Cerebellar cortex (tissue), 1 donor: ENCODE results near the gene SSNA1.

Experiments
- DNase-seq: peaks from one replicate; pipeline ENCODE4 v3.0.0-alpha.2; 2015; ENCODE audit warnings: low spot score

Gene SSNA1

GRCh38 chr9:137200311-137201204 is 12.1 kb downstream of the SSNA1 start, which contains the start of gene TPRN:
Gene TPRN, minus strand, starts transcription at chr9:137200741. Its CDS starts 30 bp downstream, at chr9:137200711.
- DNase-seq = peak; percentile 99

DNA sequence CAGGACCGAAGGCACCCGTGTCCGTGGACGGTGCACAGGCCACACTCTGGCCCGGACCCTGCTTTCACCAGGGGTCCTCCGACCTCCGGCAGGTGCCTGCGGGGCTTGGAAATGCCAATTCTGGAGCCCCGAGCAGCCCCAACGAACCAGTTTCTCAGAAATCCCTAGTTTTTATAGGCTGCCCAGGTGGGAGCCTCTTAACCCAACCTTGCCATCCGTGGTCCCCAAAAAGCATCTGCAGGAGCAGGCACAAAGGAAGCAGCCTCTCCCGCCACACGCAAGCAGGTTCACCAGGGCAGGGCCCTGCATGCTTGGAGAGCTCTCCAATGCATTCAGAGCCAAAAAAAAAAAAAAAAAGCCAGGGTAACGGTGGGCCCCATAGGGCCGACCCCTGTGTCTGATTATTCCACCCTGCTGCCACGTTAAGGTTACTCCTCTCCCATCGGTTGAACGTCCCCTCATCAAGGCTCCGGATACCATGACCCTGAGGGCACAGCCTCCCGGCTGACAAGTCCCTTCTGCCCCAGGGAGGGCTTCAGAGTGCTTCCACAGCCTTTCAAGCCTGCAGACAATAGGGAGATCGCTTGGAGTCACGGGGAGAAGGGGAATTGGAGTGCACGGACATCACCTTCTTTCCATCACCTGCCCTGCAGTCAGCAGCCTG is 12.9 kb downstream of the SSNA1 start:
- DNase-seq = no peak

GRCh38 chr9:137202966-137203365 is 14.5 kb downstream of the SSNA1 start:
- DNase-seq = no peak

GRCh38 chr9:137204731-137205125 is 16.3 kb downstream of the SSNA1 start:
- DNase-seq = no peak

DNA sequence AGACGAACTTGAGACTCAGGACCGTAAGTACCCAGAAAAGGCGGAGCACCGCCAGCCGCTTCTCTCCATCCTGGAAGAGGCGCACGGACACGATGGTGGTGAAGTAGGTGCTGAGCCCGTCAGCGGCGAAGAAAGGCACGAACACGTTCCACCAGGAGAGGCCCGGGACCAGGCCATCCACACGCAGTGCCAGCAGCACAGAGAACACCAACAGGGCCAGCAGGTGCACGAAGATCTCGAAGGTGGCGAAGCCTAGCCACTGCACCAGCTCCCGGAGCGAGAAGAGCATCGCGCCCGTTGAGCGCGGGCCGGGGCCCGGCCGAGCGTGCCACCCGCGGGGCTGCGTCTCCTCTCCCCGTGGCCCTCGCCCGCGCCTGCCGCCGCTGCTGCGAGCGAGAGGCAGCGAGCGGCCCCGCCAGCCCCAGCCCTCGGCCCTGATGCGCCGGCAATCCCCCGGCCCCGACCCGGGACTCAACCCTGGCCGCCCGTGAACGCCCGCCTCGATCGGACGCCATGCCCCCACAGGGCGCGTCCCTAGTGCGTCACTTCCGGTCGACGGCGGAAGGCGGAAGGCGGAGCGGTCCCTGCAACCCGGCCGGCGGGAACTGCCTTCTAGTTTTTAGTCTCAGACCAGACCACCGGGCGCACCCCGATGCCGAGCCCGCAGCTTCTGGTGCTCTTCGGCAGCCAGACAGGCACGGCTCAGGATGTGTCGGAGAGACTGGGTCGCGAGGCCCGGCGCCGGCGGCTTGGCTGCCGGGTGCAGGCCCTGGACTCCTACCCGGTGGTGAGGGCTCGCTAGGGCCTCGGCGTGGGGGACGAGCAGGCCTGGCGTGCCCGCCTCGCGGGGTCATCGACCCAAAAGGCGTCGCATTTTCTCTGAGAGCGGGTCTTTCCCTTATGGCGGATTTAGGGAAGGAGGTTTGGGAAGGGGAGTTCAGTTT is 16.9 kb downstream of the SSNA1 start, which contains the start of the genes NDOR1 and TMEM203:
Gene NDOR1, plus strand, starts transcription at position 575 of the 944 bp plus-strand sequence. Its CDS starts 78 bp downstream, at position 653.
Gene TMEM203, minus strand, starts transcription at position 523 of the 944 bp plus-strand sequence. Its CDS starts 234 bp downstream, at position 289.
- DNase-seq = peak; percentile 88

GRCh38 chr9:137206602-137207001 is 18.1 kb downstream of the SSNA1 start:
- DNase-seq = no peak

DNA sequence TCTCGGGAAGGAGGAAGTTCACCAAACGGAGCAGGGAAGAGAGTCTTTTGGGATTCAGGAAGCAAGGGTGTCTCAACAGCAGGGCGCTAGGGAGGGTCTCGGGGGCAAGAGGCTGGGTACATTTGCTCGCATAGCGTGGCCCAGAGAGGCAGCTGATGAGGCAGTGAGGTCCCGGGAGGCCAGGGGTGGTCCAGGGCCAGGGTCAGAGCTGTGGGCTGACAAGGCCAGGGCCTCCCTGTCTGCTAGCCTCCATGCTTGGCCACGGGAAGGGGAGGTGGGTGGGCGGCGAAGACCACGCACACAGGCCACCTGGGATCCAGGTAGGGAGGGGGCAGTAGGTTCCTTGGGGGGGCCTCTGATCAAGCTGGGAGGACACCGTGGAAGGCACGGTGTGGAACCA is 23.1 kb downstream of the SSNA1 start:
- no peak for DNase-seq

DNA sequence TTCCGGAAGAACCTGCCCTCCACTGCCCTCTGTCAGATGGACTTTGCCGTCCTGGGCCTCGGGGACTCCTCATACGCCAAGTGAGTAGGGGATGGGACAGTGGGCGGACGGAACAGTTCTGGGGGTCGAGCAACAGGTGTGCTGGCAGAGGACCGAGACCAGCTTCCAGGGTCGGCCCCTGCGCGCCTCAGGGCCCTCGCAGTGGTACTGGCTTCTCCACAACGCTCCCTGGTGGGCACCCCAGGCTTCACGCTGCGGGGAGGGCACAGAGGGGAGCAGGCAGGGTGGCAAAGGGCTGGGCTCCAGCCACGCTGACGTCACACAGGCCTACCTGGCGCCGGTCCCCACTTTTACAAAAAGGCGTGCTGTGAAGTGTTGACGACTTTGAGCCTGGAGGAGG is 24.0 kb downstream of the SSNA1 start:
- no peak for DNase-seq

DNA sequence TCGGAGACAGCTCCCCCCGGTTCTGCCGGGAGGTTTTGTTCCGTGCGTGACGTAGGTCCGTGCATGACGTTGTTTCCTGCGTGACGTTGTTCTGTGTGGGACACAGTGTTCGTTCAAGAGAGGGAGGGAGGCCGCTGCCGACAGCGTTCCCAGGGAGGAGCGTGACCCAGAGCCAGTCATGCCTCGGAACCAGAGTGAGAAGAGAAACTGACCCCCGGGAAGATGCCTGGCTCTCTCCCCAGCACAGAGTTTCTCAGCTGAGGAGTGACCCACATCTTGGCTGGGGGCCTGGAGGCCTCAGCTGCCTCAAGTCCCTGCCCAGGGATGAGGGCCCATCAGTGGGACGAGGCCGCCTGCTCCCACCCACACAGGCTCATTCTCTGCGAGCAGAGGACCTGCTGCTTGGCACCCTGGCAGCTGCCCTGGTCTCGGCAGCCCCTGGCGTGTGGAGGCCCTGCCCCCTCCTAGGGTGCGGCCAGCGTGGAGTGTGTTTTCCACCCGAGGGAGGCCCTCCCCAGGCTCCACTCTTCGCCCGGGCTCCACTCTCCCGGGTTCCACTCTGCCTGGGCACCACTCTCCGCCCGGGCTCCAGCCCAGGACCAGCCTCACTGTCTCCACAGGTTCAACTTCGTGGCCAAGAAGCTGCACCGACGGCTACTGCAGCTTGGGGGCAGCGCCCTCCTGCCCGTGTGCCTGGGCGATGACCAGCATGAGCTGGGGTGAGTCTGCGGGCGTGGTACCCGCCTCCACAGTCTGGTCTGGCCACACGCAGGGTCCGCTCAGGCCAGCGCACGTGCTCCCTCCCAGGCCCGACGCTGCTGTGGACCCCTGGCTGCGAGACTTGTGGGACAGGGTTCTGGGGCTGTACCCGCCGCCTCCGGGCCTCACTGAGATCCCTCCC is 24.9 kb downstream of the SSNA1 start:
- DNase-seq = no peak

- no peak for DNase-seq
These were observed 26.1 kb downstream of the SSNA1 start for GRCh38 chr9:137214620-137215019.

GRCh38 chr9:137215196-137215986 is 26.9 kb downstream of the SSNA1 start:
- DNase-seq = no peak

DNA sequence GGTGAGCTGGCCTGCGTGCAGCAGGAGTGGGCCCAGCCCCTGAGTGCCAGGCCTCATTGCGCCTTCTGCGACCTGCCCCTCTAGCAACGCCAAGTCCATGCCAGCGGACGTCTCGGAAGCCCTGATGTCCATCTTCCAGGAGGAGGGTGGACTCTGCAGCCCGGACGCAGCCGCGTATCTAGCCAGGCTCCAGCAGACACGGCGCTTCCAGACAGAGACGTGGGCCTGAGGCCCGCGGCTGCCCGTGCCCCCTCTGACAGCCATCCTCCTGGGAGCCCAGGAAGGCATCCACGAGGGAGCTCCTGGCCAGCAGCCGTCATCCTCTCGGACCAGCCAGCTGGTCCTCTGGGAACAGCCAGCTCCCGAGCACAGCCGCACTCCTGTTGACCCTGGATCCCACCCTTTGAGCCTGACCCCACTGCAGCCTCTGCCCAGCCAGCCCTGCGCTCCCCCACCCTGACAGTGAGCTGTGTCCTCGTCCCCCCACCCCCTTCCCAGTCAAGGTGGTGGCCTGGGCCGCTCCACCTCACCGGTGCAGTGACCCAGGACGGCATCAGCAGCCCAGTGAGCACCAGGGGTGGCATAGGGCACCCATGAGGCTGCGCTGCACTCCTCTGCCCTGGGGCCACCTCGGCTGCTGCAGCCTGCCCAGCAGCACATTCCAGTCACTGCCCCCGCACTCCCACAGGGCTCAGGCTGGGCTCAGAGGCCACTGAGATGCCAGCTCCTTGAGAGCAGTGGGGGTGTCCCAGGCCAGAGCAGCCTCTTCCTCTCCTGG is 27.9 kb downstream of the SSNA1 start:
- no peak for DNase-seq

DNA sequence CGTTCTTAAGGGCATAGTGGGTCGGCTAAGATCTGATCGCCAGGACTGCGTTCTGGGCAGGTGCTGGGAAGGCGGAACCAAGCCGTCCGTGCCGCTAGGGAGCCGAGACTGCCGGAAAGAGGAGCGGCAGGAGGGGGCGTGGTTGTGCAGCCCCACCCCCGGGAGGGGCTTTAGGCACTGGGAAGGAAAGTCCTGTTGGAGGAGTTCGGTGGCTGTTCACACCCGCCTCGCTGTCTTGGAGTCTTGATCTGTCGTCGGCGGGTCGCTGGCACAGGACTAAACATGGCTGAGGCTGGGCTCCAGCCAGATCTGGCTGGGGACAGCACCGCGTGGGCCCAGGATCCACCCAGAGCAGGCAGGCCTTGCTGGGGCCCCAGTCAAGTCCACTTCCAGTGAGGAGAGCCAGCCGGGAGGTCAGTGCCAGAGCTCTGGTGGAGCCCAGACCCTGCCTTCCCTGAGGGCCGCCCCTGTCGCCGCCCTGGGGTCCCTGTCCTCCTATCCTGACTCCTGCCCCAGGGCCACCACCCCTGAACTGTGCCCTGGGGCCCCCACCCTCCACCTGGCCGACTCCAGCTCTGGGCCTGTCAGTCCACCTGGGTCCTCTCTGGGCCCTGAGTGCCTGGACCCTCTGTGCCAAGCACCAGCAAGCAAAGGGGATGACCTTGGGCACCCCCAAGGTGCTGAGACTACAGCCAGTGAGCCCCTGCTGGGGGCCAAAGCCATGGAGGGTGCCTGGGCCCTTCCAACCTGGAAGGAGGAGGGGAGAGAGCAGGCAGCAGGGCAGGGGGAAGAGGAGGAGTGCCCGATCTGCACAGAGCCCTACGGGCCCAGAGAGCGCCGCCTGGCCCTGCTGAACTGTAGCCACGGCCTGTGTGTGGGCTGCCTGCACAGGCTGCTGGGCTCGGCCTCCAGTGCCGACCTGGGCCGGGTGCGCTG is 29.1 kb downstream of the SSNA1 start:
- DNase-seq = no peak

DNA sequence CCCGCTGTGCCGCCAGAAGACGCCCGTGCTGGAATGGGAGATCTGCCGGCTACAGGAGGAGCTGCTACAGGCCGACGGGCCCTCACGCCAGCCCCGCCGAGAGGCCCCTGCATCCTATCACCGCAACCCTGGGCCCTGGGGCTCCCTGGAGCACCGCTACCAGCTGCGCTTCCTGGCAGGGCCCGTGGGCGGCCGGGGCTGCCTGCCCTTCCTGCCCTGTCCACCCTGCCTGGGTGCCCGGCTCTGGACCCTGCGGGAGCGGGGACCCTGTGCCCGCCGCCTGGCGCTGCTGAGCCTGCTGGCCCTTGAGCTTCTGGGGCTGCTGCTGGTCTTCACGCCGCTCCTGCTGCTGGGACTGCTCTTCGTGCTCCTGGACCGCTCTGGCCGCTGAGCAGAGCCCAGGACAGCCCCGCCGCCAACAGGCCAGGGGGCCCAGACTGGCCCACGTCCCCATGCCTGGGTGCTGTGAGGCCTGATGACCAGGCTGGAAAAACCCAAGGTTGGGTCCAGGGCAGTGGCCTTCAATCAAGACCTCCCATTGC is 29.8 kb downstream of the SSNA1 start:
- DNase-seq = no peak

- DNase-seq = no peak
These were observed 30.3 kb downstream of the SSNA1 start for GRCh38 chr9:137218754-137219271.

GRCh38 chr9:137219757-137220316 is 31.4 kb downstream of the SSNA1 start:
- DNase-seq = no peak
